ENCODE results near the gene ACTC1.

ACTC1 gene

DNA sequence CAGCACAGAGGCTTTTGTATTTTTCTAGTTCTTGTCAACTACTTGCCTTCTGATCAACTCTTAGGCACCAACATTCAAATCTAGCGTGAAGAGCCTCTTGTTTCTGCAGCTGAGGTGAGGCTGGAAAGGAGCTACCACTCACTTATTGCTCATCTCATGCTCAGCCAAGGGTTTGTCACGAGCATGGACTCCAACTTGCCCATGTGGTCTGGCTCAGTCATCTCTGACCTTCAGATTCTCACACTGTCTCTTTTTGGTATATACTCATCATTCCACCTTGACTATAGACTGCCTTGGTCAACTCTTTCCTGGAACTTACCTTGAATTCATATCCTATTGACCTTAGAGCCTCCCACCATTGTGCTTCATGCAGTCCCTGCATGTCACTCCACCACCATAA is 35.4 kb downstream of the ACTC1 start:
- in situ Hi-C loops (cut with MboI; ENCODE audit: low sequenced_read_pairs): no loop called here

DNA sequence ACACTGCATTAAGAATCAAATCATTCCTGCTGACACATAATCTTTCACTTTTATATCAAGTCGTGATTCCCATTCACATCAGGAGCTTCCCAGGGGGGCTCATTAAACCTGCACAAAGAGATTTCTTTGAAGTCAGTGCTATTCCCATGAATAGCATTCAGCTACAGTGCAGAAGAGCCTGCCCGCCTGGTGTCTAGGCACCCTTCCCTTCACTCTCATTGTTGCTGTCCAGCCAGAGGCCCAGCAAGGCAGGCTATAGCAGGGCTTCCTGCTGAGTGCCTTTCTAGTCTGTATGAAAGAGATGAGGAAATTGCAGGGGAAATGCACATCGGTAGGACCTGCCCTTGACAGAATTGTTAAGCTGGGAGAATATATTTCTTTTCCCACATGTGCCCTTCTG is 36.0 kb downstream of the ACTC1 start:
- in situ Hi-C loops (cut with MboI; ENCODE audit: low sequenced_read_pairs): no loop called here

DNA sequence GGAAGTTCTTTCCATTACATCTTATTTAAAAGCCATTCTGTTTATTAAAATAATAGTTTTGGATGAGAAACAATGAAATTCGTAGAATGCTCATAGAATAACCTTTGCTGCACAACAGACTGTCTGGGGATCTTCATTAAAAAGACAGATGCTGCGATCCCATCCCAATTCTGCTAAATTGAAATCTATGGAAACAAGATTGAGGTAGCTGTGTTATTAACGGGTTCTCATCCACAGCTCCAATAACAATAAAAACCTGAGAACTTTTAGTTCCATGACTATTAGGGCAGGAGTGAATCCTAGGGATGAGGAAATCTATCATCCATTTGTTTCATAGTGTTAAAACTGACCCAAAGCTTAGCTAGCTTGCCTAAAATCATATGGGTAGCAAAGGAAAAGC is 38.1 kb downstream of the ACTC1 start:
- in situ Hi-C loops (cut with MboI; ENCODE audit: low sequenced_read_pairs): no loop called here

DNA sequence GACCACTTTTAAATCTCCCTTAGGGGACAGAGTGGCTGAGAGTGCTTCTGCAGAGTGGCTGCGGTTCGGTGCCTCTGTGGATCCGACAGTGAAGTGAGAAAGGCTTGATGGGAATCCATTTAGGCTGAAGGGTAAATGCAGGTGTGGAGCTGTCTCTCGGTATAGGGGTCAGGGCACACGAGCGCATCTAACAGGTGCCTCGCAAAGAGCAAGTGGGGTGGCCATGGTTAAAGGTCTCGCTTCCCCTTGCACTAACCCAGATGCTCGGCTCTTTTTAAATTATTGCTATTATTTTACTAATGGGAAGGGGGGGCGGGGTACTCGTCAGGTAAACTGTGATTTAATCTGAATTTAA is 40.0 kb downstream of the ACTC1 start:
- in situ Hi-C loops (cut with MboI; ENCODE audit: low sequenced_read_pairs): no loop called here

DNA sequence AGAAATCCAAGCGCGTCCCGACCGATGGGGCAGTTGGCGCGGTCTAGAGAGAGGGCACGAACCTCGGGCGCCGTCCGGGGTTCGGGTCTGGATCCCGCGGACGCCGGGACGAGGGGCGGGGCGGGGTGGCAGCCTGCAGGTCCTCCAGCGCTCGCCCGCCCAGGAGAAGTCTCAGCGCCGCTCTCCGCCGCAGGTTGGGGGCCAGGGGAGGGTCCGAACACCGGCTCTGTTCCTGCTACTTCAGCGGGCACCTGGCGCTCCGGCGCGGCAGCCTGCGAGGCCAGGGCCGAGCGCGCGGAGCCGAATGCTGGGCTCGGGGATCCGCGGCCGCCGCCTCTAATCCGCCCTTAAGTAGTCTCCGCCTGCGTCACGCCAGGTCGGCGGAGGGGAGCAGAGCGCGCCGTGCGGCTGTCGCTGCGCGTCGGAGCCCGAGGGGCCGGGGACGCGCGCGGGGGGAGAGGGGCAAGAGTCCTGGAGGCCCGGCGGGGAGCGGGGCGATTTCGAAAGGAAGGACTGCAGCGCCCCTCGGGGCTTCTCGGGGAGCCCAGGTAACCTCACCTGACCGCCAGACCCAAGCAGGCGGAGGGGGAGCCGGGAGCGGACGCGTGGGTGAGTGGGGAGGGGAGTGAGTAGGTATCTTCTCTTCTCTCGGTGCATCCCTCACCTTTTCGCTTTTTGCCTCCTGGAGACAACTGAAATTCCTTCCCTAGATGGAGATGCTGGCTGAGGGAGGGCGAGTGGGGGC is 40.5 kb downstream of the ACTC1 start, which contains the start of gene GJD2:
TSS of gene GJD2 (minus strand) at position 325 of the 745 bp plus-strand sequence. CDS start 510 bp downstream, outside the sequence.
- in situ Hi-C loops (cut with MboI; ENCODE audit: low sequenced_read_pairs): no loop called here

DNA sequence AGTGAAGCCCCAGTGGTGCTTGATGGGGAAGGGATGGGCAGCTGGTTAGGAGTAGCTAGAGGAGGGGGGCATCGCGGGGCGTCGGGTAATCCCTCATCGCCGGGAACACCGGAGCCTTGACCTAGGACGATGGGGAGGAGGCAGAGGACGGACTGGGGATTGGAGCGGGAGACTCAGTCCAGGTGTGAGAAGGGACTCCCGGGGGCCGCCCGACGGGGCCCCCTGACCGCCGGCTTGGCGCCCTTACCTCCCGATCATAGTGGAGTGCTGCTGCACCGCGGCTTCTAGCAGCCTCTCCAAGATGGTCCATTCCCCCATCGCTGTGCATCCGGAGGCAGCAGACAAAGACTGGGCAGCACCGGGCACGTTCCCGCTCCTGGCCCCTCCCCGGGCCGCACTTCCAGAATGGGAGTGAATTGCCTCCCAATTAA is 41.2 kb downstream of the ACTC1 start:
- in situ Hi-C loops (cut with MboI; ENCODE audit: low sequenced_read_pairs): no loop called here

DNA sequence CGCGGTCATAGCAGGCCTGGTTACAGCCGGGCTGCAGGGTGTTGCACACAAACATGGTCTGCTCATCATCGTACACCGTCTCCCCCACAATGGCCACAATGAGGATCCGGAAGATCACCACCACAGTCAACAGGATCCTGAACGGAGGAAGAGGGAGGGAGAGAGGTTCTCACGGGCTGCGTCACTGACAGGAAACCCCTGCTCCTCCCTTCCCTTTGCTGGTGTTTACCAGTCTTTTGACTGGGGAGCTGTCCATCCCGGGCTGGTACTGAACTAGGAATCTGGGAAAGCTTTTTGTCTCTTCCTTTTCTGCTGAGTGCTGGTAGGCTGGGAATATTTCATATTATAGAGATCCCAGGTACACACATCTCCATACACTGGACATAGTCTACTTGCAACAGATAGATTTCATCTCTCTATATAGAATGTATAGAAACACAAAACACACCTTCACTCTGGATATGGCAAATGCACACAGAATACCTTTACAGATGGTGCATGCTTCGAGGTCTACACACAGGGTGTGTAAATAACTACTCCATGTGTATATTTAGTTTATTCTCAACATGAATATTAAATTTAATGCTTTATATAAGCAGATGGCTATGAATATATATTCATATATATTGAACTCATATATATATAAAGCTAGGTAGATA is 42.0 kb downstream of the ACTC1 start:
- in situ Hi-C loops (cut with MboI; ENCODE audit: low sequenced_read_pairs): no loop called here

DNA sequence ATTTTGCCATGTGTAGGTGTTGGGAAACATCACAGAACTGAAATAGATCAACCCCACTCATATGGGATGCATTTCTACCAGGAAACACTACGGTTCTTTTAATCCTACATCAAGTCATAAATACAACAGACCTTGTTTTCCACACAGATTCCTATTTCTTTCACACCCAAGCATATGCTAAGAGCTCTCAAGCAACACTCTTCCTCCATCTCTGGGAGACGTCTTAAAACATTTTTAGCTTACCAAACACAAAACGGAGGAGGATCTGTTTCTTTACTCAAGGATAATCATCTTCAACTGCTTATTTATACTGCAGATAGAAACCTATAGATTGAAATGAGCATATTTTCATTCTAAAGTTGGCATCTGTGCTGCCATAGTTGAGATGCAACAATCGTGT is 45.7 kb downstream of the ACTC1 start:
- in situ Hi-C loops (cut with MboI; ENCODE audit: low sequenced_read_pairs): no loop called here

Data from HL-60/S4 (cell line).